ENCODE data around the gene HOXB13. TPM values are rescaled to one million over a fixed set of nuclear protein-coding genes. Genes with fewer than 3 reads are reported as not detected.

The HOXB13 gene
- total RNA-seq, 2 experiments from 2014 or later: not detected

- Mint-ChIP-seq H3K4me3 (no peak overlapping the region), H3K27ac (no peak overlapping the region), H3K36me3 (ENCODE audit: low read depth) (no peaks in the 10 kb centered on the region), H3K9me3 (no peaks in the 10 kb centered on the region), H3K27me3 (peaks cover 62% of the 10 kb centered on the region), H3K4me1 (ENCODE audit: low read depth) (no peaks in the 10 kb centered on the region)
- POLR2A ChIA-PET: no interaction called here
- ATAC-seq (ENCODE audit: poor library complexity) (no peak), DNase-seq (no peak)
- CTCF ChIA-PET: interaction anchor here (1.6 kb wide), 1 partner anchor 10 kb away, joined by 5 read pairs; no protein-coding TSS in a partner anchor
- Histone ChIP-seq H3K4me1 (ENCODE audit: insufficient read depth, low read length) (peaks cover 8% of the 10 kb centered on the region), H3K4me3 (ENCODE audit: low read length) (no peak overlapping the region), H3K9me3 (ENCODE audit: control insufficient read depth in 1 of 2, insufficient read depth in 1 of 2, low read length in 2 of 2) (no peaks in the 10 kb centered on the region), H3K27ac (ENCODE audit: low read depth in 1 of 2, low read length in 2 of 2) (no peak overlapping the region), H3K36me3 (ENCODE audit: insufficient read depth, low read length) (no peaks in the 10 kb centered on the region), H3K27me3 (ENCODE audit: control insufficient read depth in 1 of 2, insufficient read depth in 2 of 2, low read length in 2 of 2) (peaks cover 15 to 18% of the 10 kb centered on the region in 2 experiments)
- TF ChIP-seq CTCF (IDR thresholded peaks at IDR 0.05): no peak
- intact Hi-C loops (cut with DNase I, micrococcal nuclease): no loop called here
Observed at GRCh38 chr17:48681609-48682008, 46.9 kb downstream of the HOXB13 start.

- no peak overlapping the region for H3K27ac Mint-ChIP-seq
- peaks cover 77% of the 10 kb centered on the region for H3K27me3 Mint-ChIP-seq
- intact Hi-C loops (cut with DNase I, micrococcal nuclease): loop anchor here (2.0 to 10.0 kb wide), 4 partner anchors 199 to 615 kb away; no protein-coding TSS in a partner anchor
- Histone ChIP-seq H3K27ac (ENCODE audit: low read depth in 1 of 2, low read length in 2 of 2) (no peak overlapping the region), H3K4me3 (ENCODE audit: low read length) (no peak overlapping the region), H3K36me3 (ENCODE audit: insufficient read depth, low read length) (no peaks in the 10 kb centered on the region), H3K9me3 (ENCODE audit: control insufficient read depth in 1 of 2, insufficient read depth in 1 of 2, low read length in 2 of 2) (no peaks in the 10 kb centered on the region), H3K27me3 (ENCODE audit: control insufficient read depth in 1 of 2, insufficient read depth in 2 of 2, low read length in 2 of 2) (peaks cover 14 to 18% of the 10 kb centered on the region in 2 experiments), H3K4me1 (ENCODE audit: insufficient read depth, low read length) (peaks cover 8% of the 10 kb centered on the region)
- POLR2A ChIA-PET: interaction anchor here (1.3 kb wide), 2 partner anchors 38 to 205 kb away, joined by 3 to 4 read pairs; no protein-coding TSS in a partner anchor
- ATAC-seq (ENCODE audit: poor library complexity) (no peak), DNase-seq (no peak)
- CTCF ChIA-PET: interaction anchor here (0.5 to 3.4 kb wide), 18 partner anchors 10 to 356 kb away, joined by 3 to 23 read pairs (median 6); no protein-coding TSS in a partner anchor
- no peak for TF ChIP-seq CTCF (IDR thresholded peaks at IDR 0.05)
- H3K36me3 Mint-ChIP-seq (ENCODE audit: low read depth): no peaks in the 10 kb centered on the region
- no peaks in the 10 kb centered on the region for H3K4me1 Mint-ChIP-seq (ENCODE audit: low read depth)
- H3K4me3 Mint-ChIP-seq: no peak overlapping the region
- no peaks in the 10 kb centered on the region for H3K9me3 Mint-ChIP-seq
Observed at GRCh38 chr17:48679385-48680096, 49.0 kb downstream of the HOXB13 start.

- TF ChIP-seq CTCF (IDR thresholded peaks at IDR 0.05): peak; percentile 98
- peaks cover 12 to 18% of the 10 kb centered on the region in 2 experiments for H3K27me3 ChIP-seq (ENCODE audit: control insufficient read depth in 1 of 2, insufficient read depth in 2 of 2, low read length in 2 of 2)
- Mint-ChIP-seq H3K27ac (no peak overlapping the region), H3K36me3 (ENCODE audit: low read depth) (no peaks in the 10 kb centered on the region), H3K9me3 (no peaks in the 10 kb centered on the region), H3K27me3 (peaks cover 81% of the 10 kb centered on the region), H3K4me1 (ENCODE audit: low read depth) (no peaks in the 10 kb centered on the region), H3K4me3 (no peak overlapping the region)
- H3K36me3 ChIP-seq (ENCODE audit: insufficient read depth, low read length): no peaks in the 10 kb centered on the region
- H3K9me3 ChIP-seq (ENCODE audit: control insufficient read depth in 1 of 2, insufficient read depth in 1 of 2, low read length in 2 of 2): no peaks in the 10 kb centered on the region
- ChIA-PET POLR2A (interaction anchor here (1.2 to 1.3 kb wide), 3 partner anchors 39 to 206 kb away, joined by 3 to 8 read pairs (median 4); no protein-coding TSS in a partner anchor), CTCF (interaction anchor here (0.5 to 3.4 kb wide), 31 partner anchors 9 to 357 kb away, joined by 3 to 23 read pairs (median 6); partner anchors contain the start of gene HOXB13)
- intact Hi-C loops (cut with DNase I, micrococcal nuclease): loop anchor here (1.0 to 10.0 kb wide), 5 partner anchors 200 to 616 kb away; no protein-coding TSS in a partner anchor
- DNase-seq (peak; percentile 39 to 82 (median 64)), ATAC-seq (ENCODE audit: poor library complexity) (peak; percentile 94)
- no peak overlapping the region for H3K4me3 ChIP-seq (ENCODE audit: low read length)
- H3K4me1 ChIP-seq (ENCODE audit: insufficient read depth, low read length): peaks cover 8% of the 10 kb centered on the region
- H3K27ac ChIP-seq (ENCODE audit: low read depth in 1 of 2, low read length in 2 of 2): no peak overlapping the region
Observed at GRCh38 chr17:48678141-48678971, 50.2 kb downstream of the HOXB13 start.
